ENCODE results near the gene MTMR10. TPM values are rescaled to one million over a fixed set of nuclear protein-coding genes. Genes with fewer than 3 reads are reported as not detected.

The MTMR10 gene

DNA sequence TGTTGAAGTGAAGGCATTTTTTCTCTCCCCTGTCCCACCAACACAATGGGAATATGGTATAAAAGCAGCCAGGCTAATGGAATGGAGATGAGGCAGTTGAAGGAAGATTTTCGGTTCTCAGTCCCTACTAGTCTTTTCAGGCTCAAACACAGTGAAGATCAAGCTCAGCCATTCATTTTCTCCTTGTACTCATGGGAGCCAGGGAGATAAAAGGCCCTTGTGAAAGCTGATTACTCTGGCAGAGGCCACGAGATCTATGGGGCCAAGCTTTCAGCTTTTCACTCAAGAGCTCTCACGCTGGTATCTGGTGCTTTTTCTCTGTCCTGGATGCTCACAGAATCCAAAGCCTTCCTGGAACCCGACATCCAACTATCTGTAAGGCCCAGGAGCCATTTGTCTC, 102.2 kb downstream of the MTMR10 start:
- no peak overlapping the region for H3K27ac ChIP-seq (ENCODE audit: low read length, poor library complexity, severe bottlenecking)
- no peaks in the 10 kb centered on the region for H3K79me1 ChIP-seq (replicated peaks; ENCODE audit: low read length, poor library complexity, severe bottlenecking)
- H2BK15ac ChIP-seq (ENCODE audit: low read depth, poor library complexity, severe bottlenecking), result no peak overlapping the region
- H2BK5ac ChIP-seq (ENCODE audit: low read depth, low read length, poor library complexity, severe bottlenecking), result no peak overlapping the region
- no peaks in the 10 kb centered on the region for H3K4me1 ChIP-seq (ENCODE audit: control insufficient read depth, insufficient read depth, low read depth, low read length)
- no peaks in the 10 kb centered on the region for H3K36me3 ChIP-seq (ENCODE audit: control insufficient read depth in 1 of 2, insufficient read depth in 2 of 2, low read depth in 1 of 2, low read length in 2 of 2)
- no peak overlapping the region for H2BK12ac ChIP-seq (ENCODE audit: low read length in 2 of 2)
- no peak overlapping the region for H2AK5ac ChIP-seq (ENCODE audit: low read length, severe bottlenecking)
- H3K9ac ChIP-seq (ENCODE audit: low read length), result no peak overlapping the region
- no peak overlapping the region for H3K4me3 ChIP-seq (ENCODE audit: insufficient read depth in 1 of 2, low read depth in 1 of 2, low read length in 2 of 2)
- 37% methylated on average over 3 of the region's 4 CpGs for WGBS
- no peak overlapping the region for H4K8ac ChIP-seq (ENCODE audit: low read length)
- H3K23ac ChIP-seq (ENCODE audit: low read length in 2 of 2), result no peak overlapping the region
- no peak overlapping the region for H4K91ac ChIP-seq (ENCODE audit: low read length)
- DNase-seq, result no peak
- peaks cover 0 to 10% of the 10 kb centered on the region in 2 experiments for H3K27me3 ChIP-seq (ENCODE audit: control insufficient read depth in 1 of 2, insufficient read depth in 1 of 2, low read length in 2 of 2)
- H3K18ac ChIP-seq (ENCODE audit: low read depth in 1 of 2, low read length in 2 of 2), result no peak overlapping the region
- no peak overlapping the region for H2AFZ ChIP-seq (ENCODE audit: low read depth, low read length)
- H3K14ac ChIP-seq (ENCODE audit: low read length in 2 of 2), result no peak overlapping the region
- H3K4ac ChIP-seq (ENCODE audit: low read depth in 1 of 2, low read length in 2 of 2), result no peak overlapping the region
- no peak overlapping the region for H2BK120ac ChIP-seq (ENCODE audit: low read depth, low read length)
- no peak overlapping the region for H3K4me2 ChIP-seq (ENCODE audit: low read length, poor library complexity, severe bottlenecking)
- H3K9me3 ChIP-seq (ENCODE audit: control insufficient read depth, low read length), result no peaks in the 10 kb centered on the region

Small RNA genes within 50 kb of the gene (small RNA-seq; reads per million reads assigned to genes)
- not detected for gene RNU6-466P (ENCODE audit: low read depth)
